ENCODE data around the gene SRCAP.
A peak's percentile ranks its signal among the peaks of the same experiment; 100 is the strongest.
"Not testable (repeated sequence)": the region's sequence is repeated elsewhere in the genome, so short reads cannot be mapped to it uniquely, and the experiment has no call there.

Gene SRCAP

DNA sequence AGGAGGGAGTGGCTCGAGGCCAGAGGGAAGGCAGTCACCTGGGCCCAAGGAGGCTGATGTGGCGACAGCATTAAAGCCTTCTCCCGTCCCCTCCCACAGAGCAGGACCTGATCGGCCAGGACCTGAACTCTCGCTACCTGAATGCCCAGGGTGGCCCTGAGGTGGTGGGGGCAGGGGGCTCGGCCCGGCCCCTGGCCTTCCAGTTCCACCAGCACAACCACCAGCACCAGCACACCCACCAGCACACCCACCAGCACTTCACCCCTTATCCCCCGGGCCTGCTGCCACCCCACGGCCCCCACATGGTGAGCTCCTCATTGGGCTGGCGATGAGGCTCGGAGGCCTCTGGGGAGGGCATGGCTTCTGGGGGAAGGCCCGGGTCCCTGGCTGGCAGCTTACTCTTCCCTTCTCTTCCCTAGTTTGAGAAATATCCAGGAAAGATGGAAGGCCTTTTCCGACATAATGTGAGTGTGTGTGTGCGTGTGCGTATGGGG lies 34.3 kb upstream of the SRCAP start:
- no peak for DNase-seq (ENCODE audit: low read depth)

DNA sequence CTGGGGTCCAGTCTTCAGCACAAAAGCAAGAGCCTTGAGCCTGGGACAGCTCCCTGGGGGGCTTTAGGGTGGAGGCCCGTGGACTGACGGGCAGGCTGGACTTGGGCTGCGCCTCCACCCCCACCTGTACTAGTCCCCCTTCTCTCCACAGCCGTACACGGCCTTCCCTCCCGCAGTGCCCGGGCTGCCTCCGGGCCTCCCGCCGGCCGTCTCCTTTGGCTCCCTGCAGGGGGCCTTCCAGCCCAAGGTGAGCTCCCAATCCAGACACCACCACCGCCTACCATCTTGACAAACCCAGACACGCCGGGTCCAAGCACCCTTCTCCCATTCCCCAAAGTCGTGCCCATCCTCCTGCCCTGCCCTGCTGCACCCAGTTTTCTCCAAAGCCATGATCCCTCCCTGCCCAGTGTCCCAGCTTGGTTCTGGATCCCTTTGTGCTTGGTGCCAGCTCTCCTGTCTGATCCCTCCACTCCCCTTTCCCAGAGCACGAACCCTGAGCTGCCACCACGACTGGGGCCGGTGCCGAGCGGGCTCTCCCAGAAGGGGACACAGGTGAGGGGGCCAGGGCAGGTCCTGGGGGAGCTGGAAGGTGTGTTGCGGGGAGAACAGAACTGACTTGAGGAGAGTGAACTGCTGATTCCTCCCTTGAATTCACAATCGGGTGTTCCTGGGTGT lies 33.7 kb upstream of the SRCAP start:
- no peak for DNase-seq (ENCODE audit: low read depth)

DNA sequence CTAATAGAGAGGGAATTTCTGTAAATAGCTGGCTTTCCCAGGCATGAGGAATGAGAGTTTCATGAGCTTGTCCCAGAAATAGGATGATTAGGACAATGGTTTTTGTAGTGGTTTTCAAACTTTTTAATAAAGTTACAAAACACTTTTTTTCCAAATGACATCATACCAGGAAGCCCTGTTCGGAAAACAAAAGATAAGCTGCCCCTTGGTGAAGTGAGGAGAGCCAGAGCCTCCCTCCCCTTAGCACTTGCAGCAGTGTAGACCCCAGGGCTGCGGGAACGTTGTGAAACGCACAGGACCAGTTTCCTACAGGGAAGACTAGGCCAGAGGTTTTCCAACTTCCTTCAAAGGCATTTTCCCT lies 33.2 kb upstream of the SRCAP start:
- no peak for DNase-seq (ENCODE audit: low read depth)

GRCh38 chr16:30666681-30667080 lies 32.3 kb upstream of the SRCAP start:
- DNase-seq (ENCODE audit: low read depth) = no peak

- DNase-seq (ENCODE audit: low read depth) = no peak
These were observed 31.5 kb upstream of the SRCAP start for GRCh38 chr16:30667361-30667905.

DNA sequence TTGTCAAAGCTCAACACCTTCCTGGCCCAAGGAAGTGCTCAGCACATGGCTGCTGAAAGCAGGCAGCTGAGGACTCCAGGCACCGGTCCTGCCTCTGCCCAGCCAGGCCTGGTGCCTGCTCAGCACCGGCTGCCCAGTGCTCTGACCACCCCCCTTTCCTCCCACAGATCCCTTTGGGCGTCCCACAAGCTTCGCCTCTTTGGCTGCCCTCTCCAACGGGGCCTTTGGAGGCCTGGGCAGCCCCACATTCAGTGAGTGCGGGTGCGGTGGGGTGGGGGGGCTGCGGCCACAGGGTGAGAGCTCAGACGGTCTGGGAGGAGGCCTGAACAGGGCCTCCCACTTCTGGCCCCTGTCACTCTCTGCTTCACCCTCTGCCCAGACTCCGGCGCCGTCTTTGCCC lies 30.6 kb upstream of the SRCAP start:
- DNase-seq (ENCODE audit: low read depth) = no peak

DNA sequence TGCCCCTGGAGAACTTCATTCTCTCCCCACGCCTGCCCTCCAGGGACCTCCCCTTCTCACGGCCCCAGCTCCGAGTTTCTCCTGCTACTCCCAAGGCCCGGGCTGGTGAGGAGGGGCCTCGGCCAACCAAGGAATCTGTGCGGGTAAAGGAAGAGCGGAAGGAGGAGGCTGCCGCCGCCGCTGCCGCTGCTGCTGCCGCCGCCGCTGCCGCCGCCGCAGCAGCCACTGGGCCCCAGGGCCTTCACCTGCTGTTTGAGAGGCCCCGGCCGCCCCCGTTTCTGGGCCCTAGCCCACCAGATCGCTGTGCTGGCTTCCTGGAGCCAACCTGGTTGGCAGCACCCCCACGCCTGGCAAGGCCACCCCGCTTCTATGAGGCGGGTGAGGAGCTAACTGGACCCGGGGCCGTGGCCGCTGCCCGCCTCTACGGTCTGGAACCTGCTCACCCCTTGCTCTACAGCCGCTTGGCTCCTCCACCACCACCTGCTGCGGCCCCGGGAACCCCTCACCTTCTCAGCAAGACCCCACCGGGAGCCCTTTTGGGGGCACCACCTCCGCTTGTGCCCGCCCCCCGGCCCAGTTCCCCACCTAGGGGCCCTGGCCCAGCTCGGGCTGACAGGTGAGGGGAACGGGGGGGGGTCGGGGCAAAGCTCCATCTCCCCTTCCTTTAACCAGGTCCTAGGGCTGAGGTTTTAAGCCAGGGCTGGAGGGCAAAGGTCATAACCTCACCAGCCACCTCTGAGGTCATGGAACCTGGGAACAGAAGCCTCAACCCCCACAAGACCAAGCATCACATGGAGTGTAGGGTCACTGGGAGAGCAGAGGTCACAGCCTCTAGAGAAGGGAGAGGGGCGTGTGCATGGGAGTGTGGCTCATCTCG lies 29.7 kb upstream of the SRCAP start:
- no peak for DNase-seq (ENCODE audit: low read depth)

GRCh38 chr16:30669903-30670824 lies 28.8 kb upstream of the SRCAP start:
- DNase-seq (ENCODE audit: low read depth) = no peak

DNA sequence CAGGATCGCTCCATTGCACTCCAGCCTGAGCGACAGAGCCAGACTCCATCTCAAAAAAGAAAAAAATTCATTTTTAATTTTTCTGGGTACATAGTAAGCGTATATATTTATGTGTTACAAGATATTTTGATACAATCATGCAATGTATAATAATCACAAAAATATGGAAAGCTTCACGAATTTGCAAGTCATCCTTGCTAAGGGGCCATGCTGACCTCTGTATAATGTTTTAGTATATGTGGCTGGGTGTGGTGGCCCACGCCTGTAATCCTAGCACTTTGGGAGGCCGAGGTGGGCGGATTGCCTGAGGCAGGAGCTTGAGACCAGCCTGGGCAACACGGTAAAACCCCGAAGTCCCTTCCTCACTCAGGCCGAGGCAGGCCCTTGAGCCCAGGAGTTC lies 23.8 kb upstream of the SRCAP start:
- no peak for DNase-seq (ENCODE audit: low read depth)

GRCh38 chr16:30677931-30678585 lies 20.9 kb upstream of the SRCAP start:
- no peak for DNase-seq (ENCODE audit: low read depth)

DNA sequence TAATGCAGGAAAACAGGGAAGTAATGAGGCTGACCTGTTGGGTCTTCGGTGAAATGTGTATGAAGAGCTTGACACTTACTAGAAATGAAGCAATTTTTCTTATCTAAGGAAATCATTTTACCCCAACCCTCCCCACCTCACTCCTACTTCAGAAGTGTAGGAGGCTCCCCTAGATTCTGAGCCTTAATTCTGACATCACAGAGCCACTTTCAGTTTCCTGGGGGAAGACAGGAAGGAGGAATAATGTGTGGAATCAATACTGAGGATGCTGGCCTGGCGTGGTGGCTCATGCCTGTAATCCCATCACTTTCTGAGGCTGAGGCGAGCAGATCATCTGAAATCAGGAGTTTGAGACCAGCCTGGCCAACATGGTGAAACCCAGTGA lies 20.4 kb upstream of the SRCAP start:
- no peak for DNase-seq (ENCODE audit: low read depth)

DNA sequence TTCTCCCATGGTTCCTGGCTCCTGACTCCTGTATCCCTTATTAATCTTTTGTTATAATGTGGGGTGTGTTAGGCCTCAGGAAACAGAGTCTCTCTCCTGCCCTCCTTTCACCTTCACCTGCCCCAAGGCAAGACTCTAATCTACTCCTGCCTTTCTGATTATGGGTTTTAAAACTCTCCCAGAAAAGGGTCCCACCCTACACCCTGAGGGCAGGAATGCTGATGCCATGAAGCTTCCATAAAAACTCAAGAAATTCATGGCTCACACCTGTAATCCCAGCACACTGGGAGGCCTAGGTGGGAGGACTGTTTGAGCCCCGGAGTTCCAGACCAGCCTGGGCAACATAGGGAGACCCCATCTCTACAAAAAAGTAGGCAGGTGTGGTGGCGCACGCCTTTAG lies 18.6 kb upstream of the SRCAP start:
- no peak for DNase-seq (ENCODE audit: low read depth)

DNA sequence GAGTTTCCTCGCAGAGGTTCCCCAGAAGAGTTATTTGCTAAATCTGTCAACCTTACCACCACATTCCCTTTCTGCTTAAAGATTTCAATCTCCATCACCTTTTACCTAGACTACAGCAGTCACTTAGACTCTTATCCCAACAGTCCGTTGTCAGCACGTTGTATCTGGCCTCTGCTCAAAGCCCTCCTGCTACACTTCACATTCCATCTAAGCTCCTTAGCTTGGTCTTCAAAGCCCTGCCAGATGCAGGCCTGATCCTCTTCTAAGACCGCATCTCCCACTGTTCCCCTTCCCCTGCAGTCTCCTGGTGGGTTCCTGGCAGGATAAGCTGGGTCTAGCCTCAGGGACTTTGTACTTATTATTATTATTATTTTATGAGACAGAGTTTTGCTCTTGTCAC lies 10.3 kb upstream of the SRCAP start:
- DNase-seq (ENCODE audit: low read depth) = no peak

DNA sequence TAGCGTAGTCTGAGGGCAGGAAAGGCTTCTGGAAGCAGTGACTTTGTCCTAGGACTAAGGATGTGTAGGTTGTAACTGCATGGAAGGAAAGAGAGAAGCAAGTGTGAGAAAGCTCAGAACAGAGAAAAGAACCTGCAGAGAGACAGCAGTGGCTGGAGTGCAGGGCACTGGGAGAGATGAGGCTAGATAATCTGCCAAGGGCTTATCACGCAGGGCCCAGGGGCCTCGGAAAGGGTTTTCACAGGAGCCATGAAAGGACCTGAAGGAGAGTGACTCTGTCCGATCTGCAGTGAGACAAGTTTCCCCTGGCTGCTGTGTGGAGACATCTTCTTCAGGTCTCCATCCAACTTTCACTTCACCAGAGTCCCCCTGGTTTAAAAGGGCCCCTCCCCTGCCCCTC lies 7.1 kb upstream of the SRCAP start:
- DNase-seq (ENCODE audit: low read depth) = no peak

DNA sequence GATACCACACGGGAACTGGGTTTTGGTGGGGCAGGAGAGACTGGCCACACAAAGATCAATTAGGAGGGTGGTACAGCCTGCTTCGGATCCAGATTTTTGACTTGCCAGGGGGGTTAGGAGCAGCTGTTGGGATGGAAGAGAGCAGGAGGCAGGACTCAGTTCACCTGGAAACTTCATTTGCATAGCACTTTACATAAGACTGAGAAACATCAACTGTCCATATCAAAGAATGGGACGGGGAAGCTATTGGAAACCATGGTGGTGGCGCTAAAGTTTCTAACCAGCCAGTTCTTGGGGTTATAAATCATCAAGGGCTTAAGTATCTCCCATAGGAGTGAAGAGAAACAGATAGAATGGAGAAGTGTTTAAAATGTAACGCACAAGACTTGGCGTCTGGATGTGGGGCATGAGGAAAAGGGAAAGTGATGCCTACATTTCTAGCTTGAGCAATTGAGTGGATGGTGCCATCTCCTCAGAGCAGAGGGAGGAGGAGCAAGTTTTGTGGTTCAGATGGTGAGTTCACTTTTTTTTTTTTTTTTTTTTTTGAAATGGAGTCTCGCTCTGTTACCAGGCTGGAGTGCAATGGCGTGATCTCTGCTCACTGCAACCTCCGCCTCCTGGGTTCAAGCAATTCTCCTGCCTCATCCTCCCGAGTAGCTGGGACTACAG lies 6.4 kb upstream of the SRCAP start:
- no peak for DNase-seq (ENCODE audit: low read depth)

GRCh38 chr16:30694926-30695693 lies 3.9 kb upstream of the SRCAP start:
- no peak for DNase-seq (ENCODE audit: low read depth)

- not testable (repeated sequence) for DNase-seq (ENCODE audit: low read depth)
These were observed 2.3 kb upstream of the SRCAP start for GRCh38 chr16:30696646-30697045.

GRCh38 chr16:30697264-30698138 lies 1.5 kb upstream of the SRCAP start:
- no peak for DNase-seq (ENCODE audit: low read depth)

DNA sequence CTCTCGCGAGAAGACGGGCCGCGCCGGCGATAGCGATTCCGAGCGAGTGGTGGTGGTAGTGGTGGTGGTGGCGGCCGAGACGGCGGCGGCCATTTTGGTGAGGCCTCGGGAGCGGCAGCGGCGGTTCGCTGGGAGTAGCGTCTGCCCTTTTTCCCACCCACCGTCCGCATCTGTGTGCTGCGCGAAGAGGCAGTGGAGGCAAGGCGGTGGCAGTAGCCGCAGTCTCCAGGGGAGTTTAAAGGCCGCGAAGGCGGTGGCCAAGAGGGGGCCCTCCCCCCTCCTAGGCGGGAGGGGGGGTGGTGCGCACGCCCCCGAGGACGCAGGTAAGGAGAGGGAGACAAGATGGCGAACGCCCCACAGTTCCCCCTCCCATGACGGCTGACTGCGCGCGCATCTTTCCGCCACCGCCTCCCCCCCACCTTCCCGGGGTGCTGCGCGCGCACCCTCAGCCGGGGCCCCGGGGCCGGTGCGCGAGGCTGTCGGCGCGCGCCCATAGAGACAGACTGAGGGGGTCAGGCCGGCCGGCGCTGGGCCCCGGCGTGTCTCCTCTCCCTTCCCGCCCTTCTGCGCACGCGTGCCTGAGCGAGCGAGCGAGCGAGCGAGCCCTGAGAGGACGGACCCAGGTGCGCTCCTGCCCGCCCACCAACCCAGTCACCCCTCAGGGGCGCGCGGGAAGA lies 694 bp upstream of the SRCAP start:
- peak; percentile 95 for DNase-seq (ENCODE audit: low read depth)

Data from fibroblast of the conjunctiva (primary cell).